Measurements from ENCODE around the gene ZBTB32. TPM values are rescaled to one million over a fixed set of nuclear protein-coding genes. Genes with fewer than 3 reads are reported as not detected.

The ZBTB32 gene
- total RNA-seq, 4 donors from 2014 or later, result 2.5 TPM; not detected in 3

DNA sequence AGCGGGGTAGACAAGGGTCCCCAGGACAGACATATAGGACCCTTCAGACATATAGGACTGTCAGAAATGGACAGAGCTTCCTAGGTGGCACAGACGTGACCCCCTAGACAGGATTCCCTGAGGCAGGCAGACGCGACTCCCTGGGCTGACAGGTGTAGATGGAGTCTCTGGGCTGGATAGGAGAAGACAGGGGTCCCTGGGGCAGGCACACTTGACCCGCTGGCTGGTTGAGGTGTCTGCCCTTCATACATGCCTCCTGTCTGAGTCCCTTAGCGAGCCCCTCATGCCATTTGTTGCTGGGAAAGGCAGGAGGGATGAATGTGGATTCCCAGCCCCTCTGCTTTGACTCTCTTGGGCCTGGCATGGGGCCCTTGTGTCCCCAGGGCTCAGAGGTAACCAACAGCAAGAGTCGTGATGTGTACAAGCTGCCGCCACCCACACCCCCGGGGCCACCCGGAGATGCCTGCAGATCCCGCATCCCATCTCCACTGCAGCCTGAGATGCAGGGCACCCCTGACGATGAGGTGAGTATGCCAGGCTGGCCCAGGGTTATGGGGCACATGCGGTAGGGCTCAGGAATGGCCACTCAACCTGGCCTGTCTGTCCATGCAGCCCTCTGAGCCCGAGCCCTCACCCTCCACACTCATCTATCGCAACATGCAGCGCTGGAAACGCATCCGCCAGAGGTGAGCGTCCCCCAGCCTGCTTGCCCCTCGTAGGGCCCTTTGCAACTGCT lies 49.4 kb downstream of the ZBTB32 start:
- Histone ChIP-seq H3K27me3 (no peaks in the 10 kb centered on the region), H3K9me3 (no peaks in the 10 kb centered on the region), H3K4me3 (no peak overlapping the region), H3K27ac (peak overlapping the region in 1 of 4 donors; percentile 92), H3K4me1 (peaks cover 8 to 47% (median 15%) of the 10 kb centered on the region in 4 donors), H3K36me3 (peaks cover 0 to 27% (median 0%) of the 10 kb centered on the region in 3 donors)
- no peak for TF ChIP-seq CTCF (IDR thresholded peaks at IDR 0.05)
- no peak for TF ChIP-seq POLR2A (IDR thresholded peaks at IDR 0.05)
- DNase-seq, result no peak

GRCh38 chr19:35754370-35755130 lies 50.2 kb downstream of the ZBTB32 start:
- H3K36me3 ChIP-seq, result peaks cover 0 to 27% (median 0%) of the 10 kb centered on the region in 3 donors
- peaks cover 4 to 47% (median 11%) of the 10 kb centered on the region in 4 donors for H3K4me1 ChIP-seq
- TF ChIP-seq POLR2A (IDR thresholded peaks at IDR 0.05) (no peak), CTCF (IDR thresholded peaks at IDR 0.05) (no peak)
- no peaks in the 10 kb centered on the region for H3K27me3 ChIP-seq
- peak overlapping the region; percentile 40 to 96 (median 91) for H3K27ac ChIP-seq
- H3K4me3 ChIP-seq, result peak overlapping the region in 1 of 4 donors; percentile 79
- H3K9me3 ChIP-seq, result no peaks in the 10 kb centered on the region
- DNase-seq, result no peak

DNA sequence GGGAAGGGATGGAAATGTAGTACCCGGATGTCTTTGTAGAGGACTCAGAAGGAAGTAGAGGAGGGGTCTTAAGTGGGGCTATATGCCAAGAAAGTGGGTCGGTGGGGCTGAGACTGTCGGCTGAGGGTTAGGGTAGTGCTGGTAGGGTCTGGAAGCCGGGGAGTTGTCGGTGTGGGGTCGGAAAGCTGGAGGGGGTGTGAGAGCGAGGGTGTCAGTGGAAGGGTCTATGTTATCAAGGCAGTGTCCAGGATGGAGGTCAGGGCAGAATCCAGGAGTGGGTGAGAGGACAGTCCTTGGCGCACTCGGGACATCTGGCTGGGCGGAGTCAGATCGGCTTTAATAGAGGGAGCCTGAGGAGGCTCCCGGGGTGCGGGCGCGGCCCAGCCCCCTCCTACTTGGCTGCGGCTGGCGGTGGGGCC lies 50.8 kb downstream of the ZBTB32 start:
- Histone ChIP-seq H3K4me1 (peaks cover 4 to 41% (median 11%) of the 10 kb centered on the region in 4 donors), H3K27me3 (no peaks in the 10 kb centered on the region), H3K36me3 (peaks cover 0 to 27% (median 0%) of the 10 kb centered on the region in 3 donors), H3K27ac (peak overlapping the region; percentile 40 to 96 (median 91)), H3K4me3 (peak overlapping the region in 3 of 4 donors; percentile 67 to 88 (median 79)), H3K9me3 (no peaks in the 10 kb centered on the region)
- no peak for TF ChIP-seq CTCF (IDR thresholded peaks at IDR 0.05)
- no peak for TF ChIP-seq POLR2A (IDR thresholded peaks at IDR 0.05)
- no peak for DNase-seq

- peaks cover 4 to 41% (median 11%) of the 10 kb centered on the region in 4 donors for H3K4me1 ChIP-seq
Observed at GRCh38 chr19:35755550-35756376, 51.4 kb downstream of the ZBTB32 start.

More at GRCh38 chr19:35755550-35756376, 51.4 kb downstream of the ZBTB32 start:
- Histone ChIP-seq H3K36me3 (peaks cover 0 to 31% (median 0%) of the 10 kb centered on the region in 3 donors), H3K9me3 (no peaks in the 10 kb centered on the region), H3K27me3 (no peaks in the 10 kb centered on the region), H3K27ac (peak overlapping the region; percentile 74 to 96 (median 91)), H3K4me3 (peak overlapping the region; percentile 22 to 88 (median 73))
- TF ChIP-seq POLR2A (IDR thresholded peaks at IDR 0.05), result no peak
- TF ChIP-seq CTCF (IDR thresholded peaks at IDR 0.05), result no peak
- peak; percentile 30 to 80 (median 80) for DNase-seq
